Fibroblast of the aortic adventitia (primary cell): ENCODE results near the gene SURF1. TPM values are rescaled to one million over a fixed set of nuclear protein-coding genes. Genes with fewer than 3 reads are reported as not detected.

Experiments used
- DNase-seq: peaks from one replicate; pipeline ENCODE4 v3.0.0-alpha.2; 2010; ENCODE audit warnings: low read depth
- H3K4me3 ChIP-seq: 2 replicates; pipeline ENCODE4 v1.5.1; 2011; ENCODE audit warnings: low read depth, mild to moderate bottlenecking, control low read depth, low read length, moderate library complexity
- CTCF ChIP-seq: IDR thresholded peaks from 2 replicates; pipeline ENCODE4 v1.5.1; 2011; ENCODE audit warnings: mild to moderate bottlenecking, low read length, control low read depth, inconsistent platforms; ENCODE audit not compliant: insufficient read depth
- small RNA-seq: library from RNA; depleted of rRNA; stranded (forward); fragments of <200 nt; gene quantifications from one replicate; pipeline ENCODE3, GENCODE V24; 2012
- total RNA-seq: library from RNA; depleted of rRNA; stranded (reverse); fragments of >200 nt; gene quantifications from 2 replicates; pipeline ENCODE4 v1.2.3, GENCODE V29; 2012; ENCODE audit warnings: low replicate concordance

SURF1 gene
- total RNA-seq, 1 donor: 25.1 TPM

GRCh38 chr9:133305731-133306130, 50.6 kb downstream of the SURF1 start:
- DNase-seq: no peak
- no peak overlapping the region for H3K4me3 ChIP-seq

GRCh38 chr9:133304477-133305377, 51.6 kb downstream of the SURF1 start:
- no peak for TF ChIP-seq CTCF
- no peak overlapping the region for H3K4me3 ChIP-seq
- DNase-seq: no peak

More at GRCh38 chr9:133305731-133306130, 50.6 kb downstream of the SURF1 start:
- TF ChIP-seq CTCF: no peak

DNA sequence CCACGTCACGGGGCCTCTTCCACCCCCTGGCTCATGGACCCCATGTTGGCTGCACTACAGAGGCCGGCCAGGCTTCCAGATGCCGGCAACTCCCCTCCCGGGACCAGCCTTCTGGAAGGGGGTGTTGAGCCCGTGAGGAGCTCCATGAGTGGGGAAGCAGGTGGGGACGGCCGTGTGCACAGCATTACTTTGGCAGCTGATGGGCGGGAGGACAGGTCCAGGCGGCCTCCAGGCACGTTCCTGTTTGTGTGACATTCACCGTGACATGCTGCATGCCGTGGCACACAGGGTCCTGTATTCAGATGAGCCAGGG, 52.2 kb downstream of the SURF1 start:
- no peak for DNase-seq
- H3K4me3 ChIP-seq: no peak overlapping the region
- no peak for TF ChIP-seq CTCF

GRCh38 chr9:133303266-133304157, 52.8 kb downstream of the SURF1 start:
- H3K4me3 ChIP-seq: no peak overlapping the region
- no peak for TF ChIP-seq CTCF
- DNase-seq: no peak

Small RNAs within 50 kb of the gene (small RNA-seq; reads per million reads assigned to genes)
- gene RF00019: not detected
- not detected for gene SNORD24
- not detected for gene SNORD36A
- not detected for gene SNORD36B
- not detected for gene SNORD36C

Other genes starting within 250 kb of the SURF1 start
- gene RALGDS, start 235.2 kb downstream of the SURF1 start, total RNA-seq: 4.3 and 15.6 TPM in 2 replicates
- 0.98 and 1.6 TPM in 2 replicates for gene GBGT1, start 192.6 kb downstream of the SURF1 start, total RNA-seq
- not detected in 2 replicates for gene OBP2B, start 147.2 kb downstream of the SURF1 start, total RNA-seq
- gene ABO, start 81.3 kb downstream of the SURF1 start, total RNA-seq: not detected in 2 replicates
- gene SURF6, start 20.3 kb downstream of the SURF1 start, total RNA-seq: 6.9 and 13.5 TPM in 2 replicates
- gene MED22, start 8.4 kb downstream of the SURF1 start, total RNA-seq: 17.7 and 19.7 TPM in 2 replicates
- 2,301 and 2,411 TPM in 2 replicates for gene RPL7A, start 8.3 kb downstream of the SURF1 start, total RNA-seq
- 12.5 and 33.9 TPM in 2 replicates for gene SURF2, start 63 bp upstream of the SURF1 start, total RNA-seq
- 103 and 275 TPM in 2 replicates for gene SURF4, start 19.6 kb upstream of the SURF1 start, total RNA-seq
- 0.33 and 1.3 TPM in 2 replicates for gene STKLD1, start 19.9 kb upstream of the SURF1 start, total RNA-seq
- gene REXO4, start 61.5 kb upstream of the SURF1 start, total RNA-seq: 11.7 and 73.3 TPM in 2 replicates
- 1.4 and 2.1 TPM in 2 replicates for gene ADAMTS13, start 65.9 kb upstream of the SURF1 start, total RNA-seq
- 4.4 and 18.0 TPM in 2 replicates for gene CACFD1, start 103.5 kb upstream of the SURF1 start, total RNA-seq
- gene SLC2A6, start 122.6 kb upstream of the SURF1 start, total RNA-seq: 0.74 and 7.3 TPM in 2 replicates
- not detected in 2 replicates for gene MYMK, start 168.5 kb upstream of the SURF1 start, total RNA-seq
- 0.16 TPM in 1 of 2 replicates, not detected in the other for gene ADAMTSL2, start 178.2 kb upstream of the SURF1 start, total RNA-seq